Peyer's patch (tissue), 4 donors: Measurements from ENCODE around the gene AEN.

Source experiments
- POLR2A ChIP-seq, 2 donors: fragments of 450-650 bp; IDR thresholded peaks; one replicate each; pipeline ENCODE4 v1.5.1; 2017; ENCODE audit warnings: antibody characterized with exemption in 2 of 2, mild to moderate bottlenecking in 2 of 2, moderate library complexity in 2 of 2
- TF ChIP-seq, protein P1 (sequence below), 6 experiments: fragments of 450-650 bp in 4 of 6; fragments of 200-600 bp in 2 of 6; sonication (generic) in 1 of 6; IDR thresholded peaks; one replicate each; pipeline ENCODE4 v1.5.1; 2017 to 2019; ENCODE audit warnings: antibody characterized with exemption in 6 of 6, mild to moderate bottlenecking in 3 of 6, moderate library complexity in 1 of 6

DNA sequence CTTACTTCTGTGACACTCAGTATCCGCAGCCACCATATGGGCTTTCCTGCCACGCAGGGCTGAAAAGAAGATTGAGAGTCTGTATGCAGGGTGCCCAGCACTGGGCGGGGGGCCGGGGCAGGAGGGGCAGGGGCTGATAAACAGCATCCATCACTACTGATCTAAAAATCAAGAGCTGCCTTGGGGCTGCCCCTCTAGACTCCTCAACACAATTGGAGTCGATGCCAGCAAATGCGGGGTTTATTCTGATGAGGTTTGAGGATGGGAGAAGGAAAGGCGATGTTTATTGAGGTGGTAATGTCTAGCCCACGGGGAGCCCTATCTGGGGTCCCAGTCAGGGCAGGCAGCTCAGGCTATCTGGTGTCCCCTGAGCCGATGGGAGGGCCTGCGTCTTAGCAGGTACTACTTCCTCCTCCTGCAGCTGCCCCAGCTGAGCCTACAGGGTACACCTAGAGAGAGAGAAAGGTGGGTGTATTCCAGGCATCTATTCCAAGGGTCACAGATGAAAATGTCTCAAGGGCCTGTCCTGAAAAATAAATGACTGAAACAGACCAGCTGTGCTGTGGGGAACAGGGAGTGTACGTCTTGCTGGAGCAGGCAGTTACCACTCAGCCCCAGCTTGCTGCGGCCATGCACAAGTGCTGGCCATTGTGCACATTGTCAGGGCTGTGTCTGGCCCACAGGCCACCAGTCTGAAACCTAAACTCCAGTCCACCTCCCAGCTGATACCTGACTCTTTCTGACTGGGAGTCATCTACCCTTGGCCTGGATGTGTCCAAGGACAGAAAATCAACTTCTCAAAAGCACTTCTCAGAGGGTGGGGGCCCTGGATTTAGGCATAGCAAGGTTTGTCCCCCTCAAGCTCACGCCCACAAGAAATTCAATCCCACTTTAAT lies 37.2 kb downstream of the AEN start:
- TF ChIP-seq, protein P1, sequence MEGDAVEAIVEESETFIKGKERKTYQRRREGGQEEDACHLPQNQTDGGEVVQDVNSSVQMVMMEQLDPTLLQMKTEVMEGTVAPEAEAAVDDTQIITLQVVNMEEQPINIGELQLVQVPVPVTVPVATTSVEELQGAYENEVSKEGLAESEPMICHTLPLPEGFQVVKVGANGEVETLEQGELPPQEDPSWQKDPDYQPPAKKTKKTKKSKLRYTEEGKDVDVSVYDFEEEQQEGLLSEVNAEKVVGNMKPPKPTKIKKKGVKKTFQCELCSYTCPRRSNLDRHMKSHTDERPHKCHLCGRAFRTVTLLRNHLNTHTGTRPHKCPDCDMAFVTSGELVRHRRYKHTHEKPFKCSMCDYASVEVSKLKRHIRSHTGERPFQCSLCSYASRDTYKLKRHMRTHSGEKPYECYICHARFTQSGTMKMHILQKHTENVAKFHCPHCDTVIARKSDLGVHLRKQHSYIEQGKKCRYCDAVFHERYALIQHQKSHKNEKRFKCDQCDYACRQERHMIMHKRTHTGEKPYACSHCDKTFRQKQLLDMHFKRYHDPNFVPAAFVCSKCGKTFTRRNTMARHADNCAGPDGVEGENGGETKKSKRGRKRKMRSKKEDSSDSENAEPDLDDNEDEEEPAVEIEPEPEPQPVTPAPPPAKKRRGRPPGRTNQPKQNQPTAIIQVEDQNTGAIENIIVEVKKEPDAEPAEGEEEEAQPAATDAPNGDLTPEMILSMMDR (IDR thresholded peaks at IDR 0.05) = no peak
- no peak for TF ChIP-seq POLR2A (IDR thresholded peaks at IDR 0.05)
